Thyroid gland (tissue), 4 donors: ENCODE measurements around the gene NUDT16L1.

Experiments
- POLR2A ChIP-seq, 2 donors: fragments of 450-650 bp; IDR thresholded peaks; one replicate each; pipeline ENCODE4 v1.6.1; 2017; ENCODE audit warnings: antibody characterized with exemption in 2 of 2, mild to moderate bottlenecking in 2 of 2, moderate library complexity in 1 of 2
- TF ChIP-seq, protein P1 (sequence below), 6 experiments: fragments of 200-600 bp in 3 of 6; fragments of 450-650 bp in 3 of 6; sonication (generic) in 3 of 6; IDR thresholded peaks; one replicate each; pipeline ENCODE4 v1.5.1; 2016 to 2019; ENCODE audit warnings: antibody characterized with exemption in 6 of 6, mild to moderate bottlenecking in 2 of 6, inconsistent platforms in 1 of 6, moderate library complexity in 1 of 6

DNA sequence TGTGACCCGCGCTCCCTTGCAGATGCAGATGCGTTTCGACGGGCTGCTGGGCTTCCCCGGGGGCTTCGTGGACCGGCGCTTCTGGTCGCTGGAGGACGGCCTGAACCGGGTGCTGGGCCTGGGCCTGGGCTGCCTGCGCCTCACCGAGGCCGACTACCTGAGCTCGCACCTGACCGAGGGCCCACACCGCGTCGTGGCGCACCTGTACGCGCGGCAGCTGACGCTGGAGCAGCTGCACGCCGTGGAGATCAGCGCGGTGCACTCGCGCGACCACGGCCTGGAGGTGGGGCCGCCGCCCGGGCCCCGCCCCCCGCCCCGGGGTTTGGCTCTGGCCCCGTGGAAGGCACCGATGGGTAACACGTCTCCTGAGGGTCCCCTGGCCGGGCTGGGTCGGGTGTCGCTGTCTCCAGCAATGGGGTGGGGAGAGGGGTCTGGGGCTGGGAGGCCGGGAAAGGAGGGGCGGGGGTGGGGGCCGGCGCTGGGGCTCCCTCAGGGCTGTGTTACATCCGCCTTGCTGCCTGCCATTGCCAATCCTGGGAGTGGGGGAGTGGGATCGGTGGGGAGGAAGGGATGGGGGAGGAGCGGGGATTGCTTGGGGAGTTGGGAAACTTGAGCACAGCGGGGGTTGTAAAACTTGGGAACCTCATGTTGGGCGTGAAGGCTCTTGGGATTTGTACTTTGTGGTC, 737 bp downstream of the NUDT16L1 start:
- TF ChIP-seq, protein P1, sequence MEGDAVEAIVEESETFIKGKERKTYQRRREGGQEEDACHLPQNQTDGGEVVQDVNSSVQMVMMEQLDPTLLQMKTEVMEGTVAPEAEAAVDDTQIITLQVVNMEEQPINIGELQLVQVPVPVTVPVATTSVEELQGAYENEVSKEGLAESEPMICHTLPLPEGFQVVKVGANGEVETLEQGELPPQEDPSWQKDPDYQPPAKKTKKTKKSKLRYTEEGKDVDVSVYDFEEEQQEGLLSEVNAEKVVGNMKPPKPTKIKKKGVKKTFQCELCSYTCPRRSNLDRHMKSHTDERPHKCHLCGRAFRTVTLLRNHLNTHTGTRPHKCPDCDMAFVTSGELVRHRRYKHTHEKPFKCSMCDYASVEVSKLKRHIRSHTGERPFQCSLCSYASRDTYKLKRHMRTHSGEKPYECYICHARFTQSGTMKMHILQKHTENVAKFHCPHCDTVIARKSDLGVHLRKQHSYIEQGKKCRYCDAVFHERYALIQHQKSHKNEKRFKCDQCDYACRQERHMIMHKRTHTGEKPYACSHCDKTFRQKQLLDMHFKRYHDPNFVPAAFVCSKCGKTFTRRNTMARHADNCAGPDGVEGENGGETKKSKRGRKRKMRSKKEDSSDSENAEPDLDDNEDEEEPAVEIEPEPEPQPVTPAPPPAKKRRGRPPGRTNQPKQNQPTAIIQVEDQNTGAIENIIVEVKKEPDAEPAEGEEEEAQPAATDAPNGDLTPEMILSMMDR (IDR thresholded peaks at IDR 0.05), result no peak
- TF ChIP-seq POLR2A (IDR thresholded peaks at IDR 0.05), result no peak
